Frontal cortex (tissue), 4 donors: ENCODE measurements around the gene NPM3. TPM values are rescaled to one million over a fixed set of nuclear protein-coding genes. Genes with fewer than 3 reads are reported as not detected.

ENCODE experiments used
- DNase-seq, 2 donors: peaks; one replicate each; pipeline ENCODE4 v3.0.0; 2012; ENCODE audit warnings: low spot score in 2 of 2
- FAIRE-seq: peaks from 2 replicates; lab custom pipeline; 2012; peaks lifted over from hg19 to GRCh38; lab: Jason Lieb, UNC
- total RNA-seq: library from RNA; depleted of rRNA; stranded (reverse); fragments of >200 nt; gene quantifications from one replicate; pipeline ENCODE4 v1.2.3, GENCODE V29; 2014
- donor health status: control.
- donor health status: control.
- donor health status: control.

NPM3 gene, protein sequence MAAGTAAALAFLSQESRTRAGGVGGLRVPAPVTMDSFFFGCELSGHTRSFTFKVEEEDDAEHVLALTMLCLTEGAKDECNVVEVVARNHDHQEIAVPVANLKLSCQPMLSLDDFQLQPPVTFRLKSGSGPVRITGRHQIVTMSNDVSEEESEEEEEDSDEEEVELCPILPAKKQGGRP
- total RNA-seq, result 53.4 TPM

DNA sequence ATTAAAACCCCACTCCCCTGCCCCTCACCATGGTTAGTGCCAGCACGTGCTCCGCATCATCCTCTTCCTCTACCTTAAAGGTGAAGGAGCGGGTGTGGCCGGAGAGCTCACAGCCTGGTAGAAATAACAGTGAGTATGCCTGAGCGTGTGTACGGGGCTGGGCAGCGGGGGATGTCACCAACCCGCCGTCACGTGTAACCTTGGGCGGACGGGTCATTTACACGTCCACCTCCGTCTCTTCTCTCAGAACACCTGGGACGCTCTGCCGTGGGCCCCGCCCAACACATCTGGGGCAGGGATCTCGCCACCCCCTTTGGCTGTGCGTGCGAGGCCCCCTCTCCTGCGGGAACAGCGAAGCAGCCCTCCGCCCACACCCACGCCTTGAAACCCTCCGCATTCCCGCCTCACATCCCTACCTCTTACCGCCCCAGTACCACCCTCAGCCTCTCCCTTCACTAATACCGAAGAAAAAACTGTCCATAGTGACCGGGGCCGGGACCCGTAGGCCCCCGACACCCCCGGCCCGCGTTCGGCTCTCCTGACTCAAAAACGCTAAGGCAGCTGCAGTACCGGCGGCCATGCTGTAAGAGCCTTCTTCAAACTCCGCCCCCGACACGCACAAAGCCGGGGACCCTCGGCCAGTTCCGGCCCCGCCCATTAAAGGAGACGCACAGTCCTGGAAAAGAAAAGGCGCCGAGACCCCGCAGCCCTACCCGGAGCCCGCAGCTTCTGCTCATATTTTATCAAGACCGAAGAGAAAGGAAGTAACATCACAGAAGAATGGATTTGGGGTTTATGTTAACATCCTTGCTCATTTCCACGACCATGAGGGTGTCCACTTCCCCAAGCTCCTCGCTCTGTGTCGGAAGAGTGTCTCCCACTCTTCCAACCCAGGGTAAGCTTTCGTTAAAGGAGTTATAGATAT, at the start of gene NPM3:
NPM3 (minus strand) TSS at position 636 of the 925 bp plus-strand sequence; CDS start at position 580, 56 bp downstream.
- no peak for FAIRE-seq
- peak; percentile 79 to 88 for DNase-seq

DNA sequence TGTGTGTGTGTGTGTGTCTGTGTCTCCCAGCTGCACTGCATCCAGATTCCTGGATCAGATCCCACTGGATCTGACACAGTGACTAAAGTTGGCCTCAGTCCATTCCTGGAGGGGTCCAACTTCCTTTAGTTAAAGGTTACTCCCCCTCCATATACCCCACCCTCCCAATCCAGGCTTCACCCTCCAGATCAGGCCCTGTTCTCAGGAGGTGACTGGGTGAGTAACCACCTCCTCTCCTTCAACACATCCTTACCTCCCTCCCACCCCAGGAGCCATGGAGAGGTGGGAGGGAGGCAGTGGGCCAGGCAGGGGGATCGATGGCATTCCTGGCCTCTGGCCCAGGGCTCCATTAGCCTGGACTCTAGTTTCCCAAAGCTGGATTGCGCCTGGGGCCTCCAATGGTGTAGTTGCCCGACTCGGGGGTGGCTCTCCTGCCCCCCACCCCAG, 49.1 kb upstream of the NPM3 start:
- DNase-seq, result no peak
- no peak for FAIRE-seq

DNA sequence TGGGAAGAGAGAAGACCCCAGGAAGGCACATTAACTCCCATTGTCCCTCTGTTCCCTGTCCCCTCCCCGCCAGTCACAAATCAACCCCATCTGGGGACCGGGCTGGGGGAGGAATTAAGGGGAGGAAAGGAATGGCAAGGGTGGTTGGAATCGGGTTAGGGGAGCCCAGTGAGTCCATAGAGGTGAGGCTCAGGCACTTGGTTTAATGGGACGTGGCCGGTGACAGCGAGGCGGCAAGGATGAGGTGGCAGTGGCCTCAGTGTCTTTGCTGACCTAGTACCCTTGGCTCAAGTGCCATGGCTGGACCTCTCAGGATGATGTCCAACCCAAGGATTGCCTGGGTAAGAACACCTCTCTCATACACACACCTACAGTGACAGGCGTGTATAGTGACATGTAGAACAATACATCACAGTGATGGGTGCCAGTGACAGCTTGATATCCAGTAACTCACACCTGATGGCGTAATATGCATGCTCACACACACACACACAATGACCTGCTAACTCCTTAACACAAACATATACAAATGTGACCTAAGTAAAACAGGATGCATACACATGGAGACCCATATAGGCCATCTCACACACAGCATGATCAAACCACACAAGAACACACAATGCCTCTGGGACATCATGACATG, 48.0 kb upstream of the NPM3 start:
- DNase-seq, result no peak
- FAIRE-seq, result no peak

DNA sequence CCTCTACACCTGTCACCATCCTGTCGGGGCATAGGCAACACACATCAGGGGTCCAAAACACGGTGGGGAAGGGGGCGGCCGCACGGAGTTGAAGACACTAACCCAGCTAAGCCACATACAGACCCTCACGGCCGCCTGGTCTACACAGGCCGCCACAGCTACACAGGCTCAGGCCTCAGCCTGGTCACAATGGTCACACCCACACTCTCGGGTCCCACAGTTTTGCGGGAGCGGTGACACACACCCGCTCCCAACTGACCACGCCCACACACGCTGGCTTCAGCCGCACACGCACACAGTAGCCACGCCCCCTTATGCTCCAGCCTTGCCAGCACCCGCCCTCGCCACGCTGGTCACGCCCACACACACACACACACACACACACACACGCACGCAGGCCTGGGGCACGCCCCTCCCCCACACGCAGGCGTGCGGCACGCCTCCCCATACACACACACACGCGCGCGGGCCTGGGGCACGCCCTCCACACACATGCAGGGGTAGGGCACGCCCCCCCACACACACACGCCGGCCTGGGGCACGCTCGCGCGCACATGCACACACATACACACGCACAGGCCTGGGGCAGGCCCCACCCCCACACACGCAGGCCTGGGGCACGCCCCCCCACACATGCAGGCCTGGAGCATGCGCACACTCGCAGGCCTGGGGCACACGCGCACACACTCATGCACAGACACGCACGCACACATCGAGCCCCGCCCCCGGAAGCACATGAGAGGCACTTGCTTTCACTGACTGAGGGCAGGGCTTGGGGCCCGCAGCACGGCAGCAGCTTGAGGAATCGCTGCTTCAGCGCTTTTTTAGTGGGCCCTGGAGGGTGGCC, 47.3 kb upstream of the NPM3 start:
- DNase-seq (peak; percentile 78 to 94), FAIRE-seq (no peak)

DNA sequence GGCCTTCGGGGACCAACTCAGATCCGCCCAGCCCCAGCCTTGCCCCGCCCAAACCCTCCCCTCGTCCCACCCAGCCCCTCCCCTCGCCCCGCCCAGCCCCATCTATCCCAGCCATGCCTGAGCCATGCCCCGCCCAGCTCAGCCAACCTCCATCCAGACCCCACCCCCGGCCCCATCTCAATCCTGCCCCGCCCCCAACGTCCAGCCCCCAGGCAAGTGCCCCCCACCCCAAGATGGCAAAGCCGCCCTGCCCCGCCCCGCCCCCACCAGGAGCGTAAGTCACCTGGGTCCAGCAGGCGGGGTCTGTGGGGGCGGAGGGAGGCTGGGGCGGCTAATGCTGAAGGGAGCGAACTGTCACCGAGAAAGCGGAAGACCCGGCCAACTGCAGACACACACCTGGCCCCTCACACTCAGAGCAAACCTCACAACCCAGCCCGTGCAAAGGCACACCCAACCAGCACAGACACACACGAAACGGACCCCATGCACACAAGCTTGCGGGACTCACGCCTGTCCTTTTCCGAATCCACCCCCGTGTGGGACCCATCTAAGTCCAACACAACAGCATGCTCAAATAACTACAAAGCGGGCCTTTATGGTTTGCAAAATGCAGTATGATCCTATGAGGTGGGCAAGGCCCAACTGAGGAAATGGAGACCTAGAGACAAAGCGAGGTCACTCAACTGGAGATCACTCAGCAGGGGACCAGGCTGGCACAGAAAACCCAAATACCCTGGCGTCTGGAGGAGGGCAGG, 46.5 kb upstream of the NPM3 start:
- DNase-seq (no peak), FAIRE-seq (no peak)

DNA sequence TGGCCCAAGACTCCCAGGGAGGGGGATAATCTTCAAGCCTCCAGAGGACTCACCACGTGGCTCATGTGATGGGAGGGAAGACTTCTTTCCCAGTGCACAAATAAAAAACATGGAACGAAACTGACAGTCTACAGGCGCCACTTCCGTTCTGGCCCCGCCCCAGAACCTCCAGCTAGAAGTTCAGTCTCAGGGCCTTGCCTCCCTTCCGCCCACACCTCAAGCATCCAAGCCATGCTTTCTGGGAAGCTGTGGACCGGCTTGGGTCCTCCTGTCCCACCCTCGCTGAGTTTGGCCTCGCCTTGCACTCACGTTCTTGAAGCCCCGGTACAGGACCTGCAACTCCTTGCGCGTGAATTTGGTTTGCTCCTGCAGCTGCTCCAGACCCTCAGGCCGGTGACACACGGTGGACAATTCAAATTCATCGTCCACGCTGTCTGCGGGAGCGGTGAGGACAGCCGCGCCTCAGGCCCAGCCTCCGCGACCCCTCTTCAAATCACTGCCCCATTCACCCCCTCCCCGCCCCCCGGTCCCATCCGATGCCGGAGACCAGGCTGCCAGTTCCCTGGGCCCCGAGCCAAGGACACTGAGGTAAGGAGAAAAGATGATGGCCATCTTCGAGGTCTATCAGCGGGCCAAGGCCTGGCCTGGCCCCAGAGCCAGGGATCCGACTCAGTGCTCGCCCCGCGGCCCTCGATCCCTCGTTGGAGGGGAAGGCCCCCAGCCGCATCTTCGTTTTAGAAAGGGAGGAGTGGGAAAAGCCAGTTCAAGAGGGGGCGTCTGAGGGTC, 45.7 kb upstream of the NPM3 start:
- DNase-seq, result no peak

DNA sequence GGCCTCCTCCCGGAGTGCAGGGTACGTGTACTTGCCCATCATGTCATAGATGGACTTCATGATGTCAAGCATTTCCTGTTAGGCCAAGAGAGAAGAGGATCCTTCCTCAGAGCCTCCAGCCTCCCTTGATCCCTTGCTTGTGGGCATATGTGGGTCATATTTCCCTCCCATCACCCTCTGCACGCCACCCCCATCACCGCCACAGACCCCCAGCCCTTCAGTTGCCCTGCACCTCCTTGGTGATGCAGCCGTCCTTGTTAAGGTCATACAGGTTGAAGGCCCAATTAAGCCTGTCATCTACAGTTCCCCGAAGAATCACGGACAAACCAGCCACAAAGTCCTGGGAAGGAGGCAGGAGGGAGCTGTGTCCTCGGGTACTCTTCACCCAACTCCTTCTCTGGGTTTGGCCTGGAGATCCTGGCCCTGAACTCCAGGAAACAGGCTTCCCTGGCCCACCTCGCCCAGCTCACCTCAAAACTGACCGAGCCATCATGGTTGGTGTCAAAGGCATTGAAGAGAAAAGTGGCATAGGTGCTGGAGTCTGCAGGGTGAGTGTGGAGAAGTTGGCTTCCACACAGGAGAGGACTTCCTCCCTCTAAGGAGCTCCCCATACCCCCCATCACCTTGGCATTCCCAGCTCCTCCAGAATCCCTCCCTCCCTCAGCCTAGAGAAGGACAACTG, 44.8 kb upstream of the NPM3 start:
- DNase-seq (no peak), FAIRE-seq (no peak)

More for the DNA sequence above, 45.7 kb upstream of the NPM3 start:
- no peak for FAIRE-seq

DNA sequence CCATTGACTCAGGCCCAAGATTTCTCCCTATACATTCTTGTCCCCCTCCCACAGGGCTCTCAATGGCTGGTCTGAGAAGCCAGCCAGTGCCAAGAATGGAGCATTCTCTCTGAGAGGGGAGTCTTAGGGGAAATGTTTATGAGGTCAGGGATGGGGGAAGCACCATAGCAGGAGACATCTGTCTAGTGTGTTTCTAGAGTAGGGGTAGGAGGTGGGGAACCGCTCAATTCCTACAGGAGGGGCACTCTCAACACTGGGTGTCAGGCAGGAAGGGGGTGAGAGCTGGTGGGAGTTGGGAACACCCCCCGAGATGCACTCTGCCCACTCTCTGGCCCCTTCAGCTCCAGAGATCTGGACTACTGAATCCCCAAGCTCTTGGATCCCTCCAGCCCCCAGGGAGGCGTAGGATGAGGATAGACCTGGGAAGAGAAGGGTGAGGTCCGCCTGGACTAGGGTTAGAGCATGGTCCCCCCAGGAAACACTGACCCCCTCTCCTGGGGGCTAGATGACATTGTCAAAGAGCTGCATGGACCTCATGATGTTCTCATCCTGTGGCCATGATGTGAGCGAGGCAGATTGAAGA, 43.7 kb upstream of the NPM3 start:
- FAIRE-seq (no peak), DNase-seq (no peak)

DNA sequence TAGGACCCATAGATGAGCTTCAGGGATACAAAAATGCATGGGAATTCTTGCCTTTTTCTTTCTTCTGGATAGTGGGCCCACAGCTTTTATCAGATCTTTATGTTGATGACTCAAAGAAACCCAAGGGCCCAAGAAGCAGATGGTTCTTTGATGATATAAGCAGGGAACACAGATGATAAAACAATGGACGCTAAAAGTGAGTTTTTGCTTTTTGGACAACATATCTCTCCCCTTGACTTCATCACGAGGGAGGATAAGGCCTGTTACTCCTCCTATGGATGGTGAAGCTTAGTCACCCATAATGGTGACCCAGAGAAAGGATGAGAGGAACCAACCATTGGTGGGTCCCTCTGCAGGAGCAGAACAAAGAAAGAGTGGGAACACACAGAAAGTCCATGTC, 41.5 kb upstream of the NPM3 start:
- no peak for FAIRE-seq
- no peak for DNase-seq

DNA sequence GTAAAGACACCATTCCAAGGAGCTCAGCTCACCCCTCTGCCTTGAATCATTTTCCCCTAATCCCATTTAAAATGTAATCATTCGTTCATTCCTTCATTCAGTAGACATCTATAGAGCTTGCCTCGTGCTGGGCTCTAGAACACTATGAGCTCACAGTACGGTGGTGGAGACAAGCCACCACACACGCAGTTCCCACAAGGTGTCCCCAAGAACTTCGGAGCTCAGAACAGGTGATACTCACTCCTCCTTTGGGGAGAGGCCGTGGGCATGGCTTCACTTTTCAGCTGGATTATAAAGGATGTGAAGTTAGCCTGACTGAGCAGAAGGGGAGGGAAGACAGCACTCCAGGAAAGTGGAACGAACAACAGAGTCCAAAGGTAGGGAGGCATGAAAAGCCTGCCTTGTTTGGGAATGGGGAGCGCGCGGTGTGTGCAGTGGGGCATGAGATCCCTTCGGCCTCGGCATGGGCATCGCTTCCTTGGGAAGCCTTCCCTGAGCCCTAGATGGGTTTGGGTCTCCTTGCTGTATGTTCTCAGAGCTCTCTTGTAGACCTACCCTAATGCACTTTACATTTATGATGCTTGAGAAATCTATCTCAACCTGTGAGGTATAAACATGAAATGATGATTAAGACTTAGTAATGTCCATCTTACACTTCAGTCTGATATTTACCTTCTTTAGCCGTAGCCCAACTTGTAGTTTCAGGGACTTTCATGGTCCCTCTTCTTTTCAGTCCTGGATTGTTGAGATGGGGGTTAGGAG, 35.8 kb upstream of the NPM3 start:
- DNase-seq (peak in 1 of 2 donors; percentile 22), FAIRE-seq (no peak)

DNA sequence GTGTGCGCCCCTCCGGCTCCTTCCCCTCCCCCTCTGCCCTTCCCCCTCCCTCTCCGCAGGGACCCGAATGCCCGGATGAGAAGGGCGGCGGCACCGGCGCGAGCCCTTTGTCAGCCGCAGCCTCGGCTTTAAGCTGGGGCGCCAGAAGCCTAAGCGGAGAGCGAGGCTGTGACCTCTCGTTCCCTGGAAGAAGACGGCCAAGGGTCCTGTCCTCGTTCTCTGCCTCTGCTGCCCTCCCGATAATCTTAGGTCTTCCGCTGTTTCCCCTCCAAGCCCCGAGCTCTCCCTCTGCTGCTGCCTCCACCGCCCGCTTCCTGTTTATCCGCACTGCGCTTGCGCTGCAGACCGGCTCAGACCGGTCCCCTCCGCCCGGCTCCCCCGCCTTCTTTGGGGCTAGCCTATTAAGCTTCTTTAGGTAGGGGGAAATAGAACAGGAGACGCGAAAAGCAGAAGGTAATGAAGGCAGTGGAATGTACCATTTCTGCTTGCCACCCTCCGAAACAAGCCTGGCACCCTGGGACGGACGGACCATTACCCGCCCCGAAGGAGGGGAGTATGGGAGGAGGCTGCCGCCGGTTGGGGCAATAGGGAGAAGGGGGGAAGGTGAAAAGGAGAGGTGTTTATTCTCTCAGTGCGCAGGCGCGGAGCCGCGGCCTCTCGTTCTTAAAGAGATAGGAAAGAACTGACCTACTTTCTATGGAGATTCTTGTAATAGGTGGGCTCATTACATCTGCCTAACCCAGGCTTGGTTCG, 35.0 kb upstream of the NPM3 start, which contains the start of gene OGA:
OGA (minus strand) TSS at position 326 of the 753 bp plus-strand sequence. CDS start 422 bp downstream, outside the sequence.
- no peak for FAIRE-seq
- DNase-seq, result peak; percentile 91

DNA sequence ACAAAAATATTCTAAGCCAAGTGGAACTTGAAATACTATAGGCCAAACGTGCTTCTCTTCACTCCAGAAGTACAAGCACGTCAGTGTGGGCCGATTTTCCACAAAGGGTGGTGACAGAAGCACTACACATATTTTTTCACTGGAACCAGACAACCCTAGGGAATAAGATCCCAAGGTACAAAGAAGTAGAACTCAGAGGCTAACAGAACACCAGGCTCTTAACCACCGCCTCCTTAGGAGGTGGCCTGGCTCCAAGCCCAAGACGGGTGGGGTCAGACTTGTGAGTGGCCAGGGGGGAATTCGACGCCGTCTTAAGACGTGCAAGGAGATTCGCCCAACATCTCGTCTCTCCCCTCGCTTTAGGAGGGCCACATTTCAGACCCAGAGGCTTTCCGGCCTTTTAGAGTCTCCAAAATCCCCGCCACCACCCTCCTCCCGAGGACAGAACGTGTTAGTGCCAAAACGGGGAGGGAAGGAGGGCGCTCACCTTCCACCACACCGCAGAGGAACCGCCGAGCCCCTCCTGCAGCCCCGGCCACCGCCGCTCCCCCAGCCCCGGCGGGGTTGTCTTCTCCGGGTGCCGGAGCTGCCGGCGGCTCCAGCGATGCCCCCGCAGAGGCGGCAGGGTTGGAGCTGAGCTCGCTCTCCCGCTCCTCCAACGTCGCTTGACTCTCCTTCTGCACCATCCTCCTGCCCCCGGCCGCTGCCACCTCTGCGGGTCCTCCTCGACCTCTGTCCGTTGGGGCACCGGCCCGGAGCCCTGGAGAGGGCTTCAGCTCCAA, 34.3 kb upstream of the NPM3 start:
- peak in 1 of 2 donors; percentile 42 for DNase-seq
- FAIRE-seq, result no peak

DNA sequence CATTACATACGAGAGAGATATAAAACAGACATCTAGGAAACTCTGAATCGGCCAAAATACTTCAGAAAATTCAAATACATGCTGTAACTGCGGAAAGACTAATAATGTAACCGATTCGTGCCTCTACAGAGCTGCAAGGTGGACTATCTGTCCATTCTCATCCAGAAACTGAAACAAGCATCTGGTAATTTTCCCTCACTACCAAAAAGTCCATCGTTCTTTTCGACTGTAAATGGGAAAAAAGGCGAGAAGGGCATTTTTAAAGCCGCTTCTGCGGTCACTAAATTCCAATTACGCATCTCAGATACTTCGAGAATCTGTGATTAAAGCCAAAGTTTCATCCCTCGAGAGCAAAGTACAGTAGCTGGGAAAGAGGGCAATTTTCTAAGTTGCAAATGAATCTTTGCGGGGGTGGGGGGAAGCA, 33.7 kb upstream of the NPM3 start:
- no peak for DNase-seq
- no peak for FAIRE-seq

DNA sequence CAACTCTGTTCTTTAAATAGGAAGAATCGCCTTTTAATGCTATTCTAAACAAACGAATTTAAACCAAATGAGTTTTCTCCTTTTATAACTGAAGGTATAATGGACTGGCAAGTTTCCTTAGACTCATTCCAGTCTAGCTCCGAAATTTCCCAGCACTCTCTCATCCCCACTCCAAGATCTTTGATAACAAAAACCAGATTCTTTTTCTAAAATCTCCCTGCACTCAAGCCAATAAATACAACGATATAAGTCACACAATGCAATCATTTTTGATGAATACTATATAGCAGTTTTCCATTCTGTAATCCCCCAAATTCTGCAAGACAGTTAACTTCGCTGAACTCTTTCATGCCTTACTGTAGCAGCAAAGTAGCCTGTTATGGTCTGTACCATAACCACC, 33.1 kb upstream of the NPM3 start:
- no peak for DNase-seq
- FAIRE-seq, result no peak

DNA sequence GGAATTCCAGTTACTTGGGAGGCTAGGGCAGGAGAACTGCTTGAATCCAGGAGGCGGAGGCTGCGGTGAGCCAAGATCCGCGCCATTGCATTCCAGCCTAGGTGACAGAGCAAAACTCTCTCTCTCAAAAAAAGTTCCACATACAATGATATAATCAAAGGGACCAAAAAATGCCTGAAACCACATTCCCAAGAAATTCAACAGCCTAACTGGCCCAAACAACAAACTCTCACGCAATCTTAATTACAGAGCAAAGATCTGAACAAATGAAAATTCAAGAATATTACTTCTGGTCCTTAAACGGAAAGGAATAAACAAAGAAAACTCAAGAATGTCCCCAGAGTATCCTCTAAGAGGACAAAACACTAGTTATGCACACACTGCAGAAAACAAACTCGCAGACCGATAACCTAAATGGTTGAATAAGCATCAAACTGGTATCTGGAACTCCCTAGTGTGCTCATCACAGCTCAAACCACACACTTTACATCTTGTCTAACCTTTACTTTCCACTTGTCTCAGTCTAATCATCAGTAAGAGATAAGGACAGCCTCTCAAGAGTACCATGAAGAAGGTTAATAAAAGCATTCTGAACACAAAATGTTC, 31.3 kb upstream of the NPM3 start:
- no peak for FAIRE-seq
- no peak for DNase-seq
